Posterior cingulate gyrus (tissue), 11 donors: ENCODE data around the gene FAM171A2.
A peak's percentile ranks its signal among the peaks of the same experiment; 100 is the strongest.

Experiments
- DNase-seq, 10 donors: peaks; one replicate each; pipeline versions ENCODE4 v3.0.0 to v3.0.0-alpha.2; 2020 to 2021; ENCODE audit warnings: mixed read lengths in 3 of 10
- intact Hi-C: fragments of 100-400 bp; cut with DNase I; formaldehyde crosslinking; loops from one replicate; pipeline ENCODE4 v1.15.1; 2023

The FAM171A2 gene

DNA sequence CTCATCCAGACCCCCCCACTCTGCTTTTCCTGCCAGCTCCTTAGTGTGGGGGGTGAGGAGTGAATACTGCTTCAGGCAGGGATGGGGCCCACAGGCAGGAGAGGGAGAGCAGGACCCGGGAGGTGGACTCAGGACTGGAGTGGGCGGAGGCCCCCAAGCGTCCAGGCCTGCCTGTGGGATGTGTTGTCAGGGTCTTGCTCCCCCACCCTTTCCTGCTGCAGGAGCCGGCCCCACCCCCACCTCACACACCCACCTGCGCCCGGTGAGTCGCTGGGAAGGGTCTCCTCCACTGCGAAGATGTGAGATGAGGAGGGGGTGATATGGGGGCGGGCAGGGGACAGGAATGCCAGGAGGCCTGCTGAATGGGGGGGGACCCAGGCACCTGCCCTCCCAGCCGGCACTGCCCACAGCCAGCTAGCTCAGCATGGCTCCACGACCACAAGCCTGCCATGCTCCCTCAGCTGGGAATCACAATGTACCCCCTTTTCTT, 1.1 kb downstream of the FAM171A2 start:
- intact Hi-C loops: no loop called here
- DNase-seq: peak in 1 of 10 donors; percentile 51

DNA sequence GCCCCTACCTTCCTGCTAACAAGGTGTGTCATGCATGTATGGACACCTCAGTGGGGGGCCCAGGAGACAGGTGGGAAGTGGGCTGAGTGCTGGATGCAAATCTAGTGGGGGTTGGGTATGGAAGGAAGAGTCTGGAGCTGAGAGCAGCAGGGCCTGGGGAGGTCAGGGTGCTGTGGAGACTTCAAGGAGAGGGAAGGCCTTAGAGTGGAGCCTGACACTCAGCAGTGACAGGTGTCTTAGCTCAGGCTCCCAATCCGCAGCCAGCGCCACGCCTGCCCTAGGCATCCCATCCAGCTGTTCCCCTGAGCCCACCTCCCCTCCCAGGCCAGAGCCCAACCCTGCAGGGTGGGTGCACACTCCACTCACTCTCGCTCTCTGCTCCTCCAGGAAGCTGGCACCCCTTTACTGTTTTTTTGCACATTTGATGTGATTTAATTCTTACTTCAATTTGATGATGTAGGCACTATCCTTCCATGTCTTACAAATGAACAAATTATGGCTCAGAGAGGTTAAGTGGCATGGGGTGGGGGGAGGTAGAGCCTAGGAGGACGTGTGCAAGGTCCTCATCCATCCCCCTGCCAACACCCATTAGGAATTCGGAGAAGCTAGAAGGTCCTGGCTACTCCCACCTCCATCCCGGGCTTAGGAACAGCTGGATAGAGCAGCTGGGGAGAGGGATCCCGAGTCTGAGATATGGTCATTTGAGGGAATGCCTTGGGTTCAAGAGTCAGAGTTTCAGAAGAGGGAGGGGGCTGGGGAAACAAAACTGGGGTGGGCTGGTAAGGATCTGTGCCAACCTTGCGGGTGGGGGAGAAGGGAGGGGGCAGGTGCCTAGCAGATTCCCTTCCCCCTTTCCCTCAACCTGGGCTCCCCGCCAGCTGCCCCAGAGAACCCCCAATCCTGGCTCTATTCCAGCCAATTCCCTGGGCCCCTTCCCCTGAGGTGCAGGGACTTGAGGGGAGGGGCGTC, 2.1 kb downstream of the FAM171A2 start:
- peak in 2 of 10 donors; percentile 47 to 76 for DNase-seq
- intact Hi-C loops: no loop called here

DNA sequence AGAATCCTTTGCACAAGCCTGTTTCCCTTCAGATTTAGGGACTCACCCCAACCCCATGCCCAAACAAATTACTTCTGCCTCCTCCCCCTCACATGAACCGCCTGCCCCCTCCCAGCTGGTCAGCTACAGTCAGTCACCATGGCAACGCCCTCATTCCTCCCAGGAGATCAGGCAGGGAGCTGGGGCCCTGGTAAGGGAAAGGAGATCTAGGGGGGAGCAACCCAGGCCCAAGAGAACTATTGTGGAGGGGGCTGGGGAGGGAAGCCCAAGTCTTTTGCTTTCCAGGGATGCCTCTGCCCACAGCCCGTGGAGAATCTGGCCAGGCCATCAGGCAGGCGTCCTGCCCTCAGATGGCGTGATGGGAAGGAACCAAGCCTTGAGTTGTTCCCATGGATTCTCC, 2.8 kb downstream of the FAM171A2 start:
- DNase-seq: peak in 2 of 10 donors; percentile 75 to 84
- intact Hi-C loops: no loop called here

DNA sequence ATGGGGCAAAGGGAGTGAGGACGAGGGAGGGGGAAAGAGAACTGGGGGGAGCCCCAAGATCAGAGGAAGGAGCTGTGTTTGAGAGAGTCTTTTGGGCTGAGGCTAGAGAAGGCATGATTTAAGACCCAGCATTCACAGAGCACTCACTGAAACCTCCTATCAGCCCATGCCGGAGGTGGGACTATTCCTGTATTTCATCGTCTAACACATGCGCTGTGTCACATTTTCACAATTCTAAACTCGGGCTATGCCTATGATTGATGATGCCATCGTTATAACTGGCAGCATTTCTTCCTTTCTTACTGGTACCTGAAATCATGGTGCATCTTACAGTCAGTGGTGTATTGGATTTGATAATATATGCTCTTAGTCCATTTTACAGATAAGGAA, 3.5 kb downstream of the FAM171A2 start:
- no peak for DNase-seq
- intact Hi-C loops: no loop called here

DNA sequence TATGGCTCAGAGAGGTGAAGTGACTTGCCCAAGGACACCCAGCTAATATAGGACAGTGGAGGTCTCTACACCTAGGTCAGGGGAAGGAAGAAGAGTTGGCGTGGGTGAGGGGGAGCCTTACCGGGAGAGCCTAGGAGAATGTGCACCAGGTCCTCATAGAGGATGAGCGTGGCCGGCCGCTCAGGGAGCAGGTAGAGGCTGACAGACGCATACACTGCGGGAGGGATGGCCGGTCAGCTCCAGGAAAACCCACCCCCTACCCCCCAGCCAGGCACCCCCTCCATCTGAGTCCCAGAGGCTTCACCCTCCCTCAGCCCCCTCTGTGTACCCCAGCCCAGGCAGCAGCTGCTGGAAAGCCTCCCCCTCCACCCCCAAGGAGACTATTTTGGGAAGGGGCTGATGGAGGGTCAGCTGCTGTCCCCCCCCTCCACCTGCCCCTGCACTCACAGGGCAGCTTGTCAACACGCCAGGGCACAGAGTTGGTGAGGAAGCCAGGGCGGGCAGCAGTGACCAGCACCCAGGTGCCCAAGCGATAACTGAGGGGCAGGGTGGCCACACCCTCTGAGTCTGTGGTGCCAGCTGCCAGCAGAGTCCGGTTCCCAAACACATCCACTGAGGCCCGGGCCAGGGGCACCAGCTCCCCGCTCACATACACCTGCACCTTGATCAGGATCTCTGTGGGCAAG, 4.1 kb downstream of the FAM171A2 start:
- intact Hi-C loops: no loop called here
- DNase-seq: peak in 1 of 10 donors; percentile 71

DNA sequence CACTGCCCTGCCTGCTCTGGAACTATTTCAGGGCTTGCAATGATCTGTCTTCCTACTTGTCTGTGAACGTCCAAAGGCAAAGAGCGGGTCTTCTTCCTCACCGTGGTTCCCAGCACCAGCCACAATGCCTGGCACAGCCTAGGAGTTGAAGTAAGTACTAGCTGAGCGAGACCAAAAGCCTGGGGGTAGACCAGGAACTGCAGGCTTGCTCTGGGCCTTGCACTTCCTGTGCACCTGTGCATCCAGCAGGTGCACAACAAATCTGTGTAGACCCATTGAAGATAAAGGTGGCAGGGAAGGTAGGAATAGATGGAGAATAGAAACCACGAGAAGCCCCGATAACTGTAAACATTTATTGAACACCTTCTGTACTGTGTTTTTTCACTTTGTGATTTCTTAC, 4.6 kb downstream of the FAM171A2 start:
- intact Hi-C loops: no loop called here
- peak in 1 of 10 donors; percentile 55 for DNase-seq

DNA sequence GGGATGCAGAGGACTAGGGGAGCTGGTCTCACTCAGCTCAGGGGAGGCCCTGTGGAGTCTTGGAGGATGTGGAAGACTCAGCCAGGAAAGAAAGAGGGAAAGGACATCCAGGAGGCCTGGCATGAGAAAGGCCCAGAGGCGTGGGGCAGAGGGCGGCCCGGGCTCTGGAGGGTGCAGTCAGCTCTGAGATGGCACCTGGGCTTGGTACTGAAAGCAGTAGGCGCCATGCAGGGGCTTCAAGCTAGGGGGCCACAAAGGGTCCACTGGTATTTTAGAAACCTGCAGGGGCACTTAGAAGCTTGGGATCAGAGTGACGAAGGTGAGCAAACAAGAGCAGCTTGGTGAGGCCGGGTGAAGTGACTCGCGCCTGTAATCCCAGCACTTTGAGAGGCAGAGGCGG, 5.6 kb downstream of the FAM171A2 start:
- intact Hi-C loops: no loop called here
- DNase-seq: no peak

DNA sequence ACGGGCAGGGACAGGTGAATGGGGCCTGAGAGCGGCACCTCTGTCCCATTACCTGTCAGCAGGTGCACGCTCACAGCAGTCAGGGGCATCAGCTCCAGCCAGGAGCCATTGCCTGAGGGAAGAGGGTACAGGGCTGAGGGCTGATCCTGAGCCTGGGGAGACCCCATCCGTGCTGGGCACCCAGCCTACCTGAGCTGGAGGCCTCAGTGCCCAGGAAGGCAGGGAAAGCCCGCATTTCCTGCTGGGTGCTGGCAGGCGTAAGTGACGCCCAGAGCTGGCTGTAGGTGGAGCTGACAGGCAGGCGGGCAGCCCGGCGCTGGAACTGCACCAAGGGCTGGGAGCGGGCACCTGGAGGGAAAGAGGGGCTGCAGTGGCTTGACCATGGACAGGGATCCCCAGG, 7.4 kb downstream of the FAM171A2 start:
- intact Hi-C loops: no loop called here
- DNase-seq: peak in 1 of 10 donors; percentile 69

DNA sequence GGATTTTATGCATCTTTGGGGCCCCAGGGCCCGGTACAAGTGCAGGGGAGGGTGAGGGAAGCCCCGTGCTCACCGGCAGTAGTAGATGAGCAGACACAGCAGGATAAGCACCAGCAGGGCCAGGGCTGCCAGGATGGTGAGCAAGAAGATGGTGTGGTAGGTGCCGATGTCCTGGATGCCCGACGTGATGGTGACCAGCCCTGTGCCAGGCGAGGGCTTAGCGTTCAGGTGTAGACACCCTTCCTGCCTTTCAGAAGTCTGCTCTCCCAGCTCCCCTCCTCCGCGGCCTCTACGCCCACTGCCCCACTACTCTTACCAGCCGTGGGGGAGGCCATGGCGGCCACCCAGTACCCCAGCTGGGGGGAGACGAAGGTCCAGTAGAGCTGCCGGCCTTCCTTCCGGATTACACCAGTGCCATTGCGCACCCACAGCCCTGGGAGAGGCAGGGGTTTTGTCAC, 8.0 kb downstream of the FAM171A2 start:
- intact Hi-C loops: no loop called here

DNA sequence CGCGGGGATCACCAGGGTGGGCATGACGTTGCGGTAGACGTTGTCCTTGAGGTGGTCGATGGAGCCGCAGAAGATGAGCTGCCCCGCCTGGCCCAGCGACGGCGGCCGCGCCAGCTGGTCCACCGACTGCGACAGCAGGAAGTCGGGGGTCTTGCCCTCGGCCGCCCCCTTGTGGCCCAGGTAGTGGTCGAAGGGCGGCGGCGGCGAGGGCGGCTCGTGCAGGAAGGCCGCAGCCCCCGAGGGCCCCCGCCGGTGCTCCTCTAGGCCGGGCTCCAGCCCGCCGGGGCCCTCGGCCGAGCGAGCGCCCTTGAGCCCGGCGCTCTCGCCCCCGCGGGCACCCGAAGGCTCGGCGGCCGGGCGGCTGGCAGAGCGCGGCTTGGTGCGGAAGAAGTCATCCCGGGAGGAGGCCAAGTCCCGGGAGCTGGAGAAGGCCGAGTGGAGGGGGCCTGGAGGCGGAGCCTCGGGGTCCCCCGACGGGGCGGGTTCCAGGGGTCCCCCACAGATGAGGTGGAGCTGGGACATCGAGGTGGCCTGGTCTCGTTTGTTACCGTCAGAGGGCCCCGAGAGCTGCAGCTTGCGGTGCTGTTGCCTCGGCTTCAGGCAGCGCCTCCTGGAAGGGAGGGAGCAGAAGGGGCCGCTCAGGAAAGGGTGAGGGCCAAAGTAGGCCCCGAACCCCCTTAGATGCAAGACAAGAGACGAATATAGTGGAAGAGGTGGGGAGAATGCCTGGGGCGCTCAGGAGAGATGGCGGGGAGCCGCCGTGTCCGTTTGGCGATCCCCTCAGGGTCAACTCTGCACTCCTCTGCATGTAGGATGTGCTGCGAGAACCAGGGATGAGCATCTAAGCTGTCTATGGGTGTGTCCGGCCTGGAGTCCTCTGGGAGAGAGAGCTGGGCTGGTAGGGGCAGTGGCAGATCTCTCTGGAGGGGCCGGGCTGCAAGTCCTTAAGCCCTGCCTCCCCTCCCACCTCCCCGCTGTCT, 8.8 kb downstream of the FAM171A2 start:
- intact Hi-C loops: no loop called here
- peak in 1 of 10 donors; percentile 38 for DNase-seq

More for the DNA sequence above, 8.0 kb downstream of the FAM171A2 start:
- DNase-seq: no peak

DNA sequence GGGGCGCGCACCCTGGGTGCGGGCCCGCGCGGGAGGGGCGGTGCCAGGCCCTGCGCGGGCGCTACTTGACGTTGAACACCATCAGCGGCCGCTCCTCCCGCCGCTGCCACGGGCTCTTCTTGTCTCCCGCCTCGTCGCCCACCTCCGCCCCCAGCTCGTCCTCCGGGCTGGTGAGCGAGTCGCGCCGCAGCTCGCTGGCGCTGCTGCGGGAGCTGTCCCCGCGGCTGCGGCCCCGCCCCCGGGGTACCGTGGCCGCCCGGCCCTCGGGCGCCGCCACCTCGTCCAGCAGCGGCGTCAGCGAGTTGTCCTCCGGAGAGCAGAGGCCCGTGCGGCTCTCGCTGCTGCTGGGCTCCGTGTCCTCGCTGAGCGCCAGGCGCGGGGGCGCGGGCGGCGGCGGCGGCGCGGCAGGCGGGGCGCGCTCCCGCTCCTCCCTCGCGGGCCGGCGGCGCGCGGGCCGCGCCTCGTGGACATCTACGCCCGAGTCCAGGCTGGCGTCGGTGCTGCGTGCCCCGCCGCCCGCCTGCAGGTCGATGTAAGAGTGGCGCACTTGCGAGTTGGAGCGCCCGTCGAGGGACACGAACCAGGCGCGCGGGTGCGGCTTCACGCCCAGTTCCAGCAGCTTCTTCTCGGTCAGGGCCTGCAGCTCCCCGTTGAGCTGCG, 9.9 kb downstream of the FAM171A2 start:
- DNase-seq: peak in 3 of 10 donors; percentile 26 to 89 (median 80)
- intact Hi-C loops: no loop called here

DNA sequence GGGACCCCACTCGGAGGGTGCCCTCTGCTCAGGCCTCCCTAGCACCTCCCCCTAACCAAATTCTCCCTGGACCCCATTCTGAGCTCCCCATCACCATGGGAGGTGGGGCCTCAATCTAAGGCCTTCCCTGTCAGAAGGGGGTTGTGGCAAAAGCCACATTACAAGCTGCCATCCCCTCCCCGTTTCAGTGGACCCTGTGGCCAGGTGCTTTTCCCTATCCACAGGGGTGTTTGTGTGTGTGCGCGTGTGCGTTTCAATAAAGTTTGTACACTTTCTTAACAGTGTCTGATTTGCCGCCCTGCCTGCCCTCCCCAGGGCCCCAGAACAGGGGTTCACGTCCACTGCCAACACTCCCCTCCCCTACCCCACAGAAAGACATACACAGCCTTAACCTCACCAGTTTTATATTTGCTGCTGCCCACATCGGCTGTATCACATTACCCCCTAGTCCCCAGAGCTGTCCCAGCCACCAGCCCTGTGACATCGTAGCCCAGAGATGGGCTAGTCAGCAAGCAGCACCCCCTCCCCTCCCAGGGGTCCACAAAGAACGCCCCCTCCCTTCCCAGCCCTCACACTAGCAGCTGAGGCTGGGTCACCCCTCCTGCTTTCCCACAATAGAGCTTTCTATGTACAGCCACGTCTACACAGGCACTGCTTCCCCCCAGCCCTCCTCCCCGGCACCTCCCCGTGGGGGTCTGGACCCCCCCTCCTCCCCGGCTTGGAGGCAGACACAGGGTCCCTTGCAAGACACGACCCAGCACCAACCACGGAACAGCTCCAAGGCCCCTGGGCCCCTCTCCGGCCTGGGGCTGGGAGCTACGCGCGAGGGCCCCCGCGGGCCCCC, 10.6 kb downstream of the FAM171A2 start:
- DNase-seq: peak in 2 of 10 donors; percentile 48 to 59
- intact Hi-C loops: no loop called here

DNA sequence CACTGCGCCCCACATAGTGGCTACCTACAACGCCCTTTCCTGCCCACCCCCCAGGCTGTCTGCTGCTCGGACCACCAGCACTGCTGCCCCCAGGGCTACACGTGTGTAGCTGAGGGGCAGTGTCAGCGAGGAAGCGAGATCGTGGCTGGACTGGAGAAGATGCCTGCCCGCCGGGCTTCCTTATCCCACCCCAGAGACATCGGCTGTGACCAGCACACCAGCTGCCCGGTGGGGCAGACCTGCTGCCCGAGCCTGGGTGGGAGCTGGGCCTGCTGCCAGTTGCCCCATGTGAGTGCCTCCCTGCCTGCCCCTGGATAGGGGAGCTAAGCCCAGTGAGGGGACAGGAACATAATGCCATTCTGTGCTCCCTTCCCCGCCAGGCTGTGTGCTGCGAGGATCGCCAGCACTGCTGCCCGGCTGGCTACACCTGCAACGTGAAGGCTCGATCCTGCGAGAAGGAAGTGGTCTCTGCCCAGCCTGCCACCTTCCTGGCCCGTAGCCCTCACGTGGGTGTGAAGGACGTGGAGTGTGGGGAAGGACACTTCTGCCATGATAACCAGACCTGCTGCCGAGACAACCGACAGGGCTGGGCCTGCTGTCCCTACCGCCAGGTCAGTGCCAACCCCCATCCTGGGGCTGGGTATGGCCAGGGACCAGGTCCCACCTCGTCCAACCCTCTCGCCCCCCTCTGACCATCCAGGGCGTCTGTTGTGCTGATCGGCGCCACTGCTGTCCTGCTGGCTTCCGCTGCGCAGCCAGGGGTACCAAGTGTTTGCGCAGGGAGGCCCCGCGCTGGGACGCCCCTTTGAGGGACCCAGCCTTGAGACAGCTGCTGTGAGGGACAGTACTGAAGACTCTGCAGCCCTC, 11.5 kb downstream of the FAM171A2 start:
- peak in 2 of 10 donors; percentile 73 to 86 for DNase-seq
- intact Hi-C loops: no loop called here

DNA sequence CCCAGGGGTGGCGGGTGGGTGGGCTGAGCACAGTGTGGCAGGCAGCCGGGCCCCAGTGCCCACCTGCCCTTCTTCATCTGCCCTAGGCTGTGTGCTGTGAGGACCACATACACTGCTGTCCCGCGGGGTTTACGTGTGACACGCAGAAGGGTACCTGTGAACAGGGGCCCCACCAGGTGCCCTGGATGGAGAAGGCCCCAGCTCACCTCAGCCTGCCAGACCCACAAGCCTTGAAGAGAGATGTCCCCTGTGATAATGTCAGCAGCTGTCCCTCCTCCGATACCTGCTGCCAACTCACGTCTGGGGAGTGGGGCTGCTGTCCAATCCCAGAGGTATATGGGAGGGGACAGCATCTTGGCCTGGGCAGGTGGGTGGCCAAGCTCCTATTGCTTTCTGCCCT, 12.2 kb downstream of the FAM171A2 start:
- intact Hi-C loops: no loop called here
- peak in 2 of 10 donors; percentile 52 to 64 for DNase-seq

DNA sequence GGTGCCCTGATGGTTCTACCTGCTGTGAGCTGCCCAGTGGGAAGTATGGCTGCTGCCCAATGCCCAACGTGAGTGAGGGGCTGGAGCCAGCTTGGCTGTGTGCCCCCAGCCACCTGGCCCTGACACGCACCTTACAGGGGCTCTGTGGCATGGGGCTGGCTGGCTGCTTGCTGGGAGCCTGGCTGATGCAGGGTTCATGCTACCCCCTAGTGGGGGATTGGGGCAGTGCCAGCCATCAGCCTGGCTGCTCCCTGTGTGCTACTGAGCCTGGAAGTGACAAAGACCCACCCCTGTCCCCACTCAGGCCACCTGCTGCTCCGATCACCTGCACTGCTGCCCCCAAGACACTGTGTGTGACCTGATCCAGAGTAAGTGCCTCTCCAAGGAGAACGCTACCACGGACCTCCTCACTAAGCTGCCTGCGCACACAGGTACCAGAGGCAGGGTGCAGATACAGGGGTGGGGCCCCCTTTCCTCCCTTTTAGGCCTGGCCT, 12.9 kb downstream of the FAM171A2 start:
- DNase-seq: peak; percentile 61 to 96 (median 80)
- intact Hi-C loops: no loop called here

DNA sequence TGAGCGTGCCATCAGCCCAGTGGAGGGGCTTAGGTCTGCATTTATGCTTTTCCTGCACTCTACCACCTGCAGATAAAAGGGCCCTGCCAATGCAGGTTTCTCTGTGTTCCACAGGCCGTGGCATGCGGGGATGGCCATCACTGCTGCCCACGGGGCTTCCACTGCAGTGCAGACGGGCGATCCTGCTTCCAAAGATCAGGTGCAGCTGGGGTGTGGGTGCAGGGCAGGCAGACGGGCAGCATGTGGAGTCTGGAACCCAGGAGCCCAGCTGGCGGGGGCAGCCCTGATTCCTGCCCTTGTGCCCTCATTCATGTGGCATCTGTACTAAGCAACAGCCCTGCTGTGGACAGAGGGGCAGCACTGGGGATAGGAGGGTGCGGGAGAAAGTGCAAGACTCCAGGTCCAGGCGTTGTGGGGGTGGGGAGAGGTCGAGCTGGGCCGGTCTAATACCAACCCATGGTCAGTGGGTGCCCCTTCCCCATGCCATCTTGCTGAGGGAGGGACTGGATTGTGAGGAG, 14.0 kb downstream of the FAM171A2 start:
- DNase-seq: peak in 1 of 10 donors; percentile 64
- intact Hi-C loops: no loop called here

DNA sequence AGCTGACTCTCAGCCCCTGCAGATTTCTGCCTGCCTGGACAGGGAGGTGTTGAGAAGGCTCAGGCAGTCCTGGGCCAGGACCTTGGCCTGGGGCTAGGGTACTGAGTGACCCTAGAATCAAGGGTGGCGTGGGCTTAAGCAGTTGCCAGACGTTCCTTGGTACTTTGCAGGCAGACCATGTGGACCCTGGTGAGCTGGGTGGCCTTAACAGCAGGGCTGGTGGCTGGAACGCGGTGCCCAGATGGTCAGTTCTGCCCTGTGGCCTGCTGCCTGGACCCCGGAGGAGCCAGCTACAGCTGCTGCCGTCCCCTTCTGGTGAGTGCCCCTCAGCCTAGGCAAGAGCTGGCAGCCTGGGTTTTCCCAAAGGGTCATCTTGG, 14.7 kb downstream of the FAM171A2 start:
- peak in 1 of 10 donors; percentile 70 for DNase-seq
- intact Hi-C loops: no loop called here
